GM21528 (cell line): ENCODE results near the gene LENEP.

Experiments
- ATAC-seq: cut with Tn5 transposase; IDR thresholded peaks from one replicate; pipeline ENCODE4 v1.9.1; 2021; ENCODE audit warnings: mild to moderate bottlenecking, moderate library complexity; ENCODE audit not compliant: unreplicated experiment, low FRiP score

Gene LENEP

DNA sequence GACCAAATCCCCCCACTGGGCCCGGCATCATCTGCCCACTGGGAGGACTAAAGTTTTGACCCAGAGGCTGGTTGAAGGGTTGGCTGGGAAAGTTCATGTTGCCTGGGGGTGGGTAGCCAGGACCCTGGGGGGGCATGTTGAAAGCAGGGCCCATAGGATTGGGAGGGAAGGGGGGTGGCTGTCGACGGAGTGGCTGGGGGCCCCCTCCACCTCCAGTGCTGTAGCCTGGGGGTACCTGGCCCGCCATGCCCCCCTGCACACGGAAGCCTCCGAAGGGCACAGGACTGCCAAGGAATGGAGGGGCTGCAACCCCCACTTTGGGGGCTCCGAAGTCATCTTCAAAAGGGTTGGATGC lies 34.0 kb upstream of the LENEP start:
- no peak for ATAC-seq

DNA sequence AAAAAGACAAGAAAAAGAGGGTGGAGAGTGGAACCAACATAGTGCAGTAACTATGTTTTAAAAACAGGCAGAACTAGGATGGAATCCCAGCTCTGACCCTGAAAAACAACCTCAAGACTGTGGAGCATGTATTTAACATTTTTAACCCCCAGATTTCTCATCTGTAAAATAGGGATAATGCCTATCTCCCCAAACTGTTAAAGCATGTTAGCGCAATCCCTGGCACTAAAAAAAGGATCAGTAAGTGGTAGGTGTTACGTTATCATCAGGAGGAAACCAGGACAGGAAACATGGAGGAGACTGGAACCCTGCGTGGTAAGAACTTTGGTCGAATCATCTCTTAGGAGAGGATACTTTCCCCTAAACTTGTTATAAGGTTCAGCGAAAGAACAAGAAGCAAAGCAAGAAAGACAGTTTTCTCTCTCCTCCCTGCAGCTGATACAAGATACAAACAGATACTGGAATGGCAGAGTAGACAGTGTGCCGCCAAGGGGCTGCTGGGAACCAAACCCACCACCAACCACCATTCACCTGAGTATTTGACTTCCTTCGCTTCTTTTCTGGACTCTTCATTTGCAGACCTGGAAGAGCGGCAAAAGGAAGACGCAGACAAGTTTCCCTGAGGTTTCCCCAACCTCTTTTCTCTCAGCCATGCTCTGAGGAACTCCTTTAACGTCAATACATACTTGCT lies 32.8 kb upstream of the LENEP start:
- no peak for ATAC-seq

GRCh38 chr1:154961207-154962155 lies 31.9 kb upstream of the LENEP start, which contains the start of gene PYGO2:
Gene PYGO2, minus strand, starts transcription at chr1:154961782. Its CDS starts 206 bp downstream, at chr1:154961576.
- peak; percentile 66 for ATAC-seq

DNA sequence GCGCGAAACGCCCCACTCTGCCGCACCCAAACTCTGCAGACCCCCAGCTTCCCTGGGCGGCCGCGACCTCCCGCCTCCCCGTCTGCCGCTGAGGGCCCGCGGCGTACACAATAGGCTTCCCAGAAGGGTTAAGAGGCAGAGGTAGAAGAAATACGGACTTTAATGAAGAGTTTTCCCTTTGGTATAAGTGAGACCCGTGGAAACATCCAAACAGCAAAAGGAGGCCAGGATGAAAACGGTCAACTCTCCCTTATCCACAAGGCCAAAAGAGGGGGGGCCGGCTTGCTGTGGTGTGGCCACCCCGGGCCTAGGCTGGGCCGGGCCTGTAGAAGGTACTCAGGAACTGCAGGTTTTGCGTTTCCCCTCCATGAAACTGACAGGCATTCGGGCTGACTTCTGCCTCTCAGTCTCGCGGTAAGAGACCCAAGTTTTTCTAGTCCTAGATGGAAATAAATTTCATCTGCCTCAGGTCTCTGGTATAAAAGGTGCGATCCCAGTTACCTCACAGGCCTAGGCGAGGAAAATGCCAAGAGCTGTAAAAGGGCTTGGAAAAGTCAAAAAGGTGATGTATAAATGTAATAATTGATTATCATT lies 31.1 kb upstream of the LENEP start:
- no peak for ATAC-seq

DNA sequence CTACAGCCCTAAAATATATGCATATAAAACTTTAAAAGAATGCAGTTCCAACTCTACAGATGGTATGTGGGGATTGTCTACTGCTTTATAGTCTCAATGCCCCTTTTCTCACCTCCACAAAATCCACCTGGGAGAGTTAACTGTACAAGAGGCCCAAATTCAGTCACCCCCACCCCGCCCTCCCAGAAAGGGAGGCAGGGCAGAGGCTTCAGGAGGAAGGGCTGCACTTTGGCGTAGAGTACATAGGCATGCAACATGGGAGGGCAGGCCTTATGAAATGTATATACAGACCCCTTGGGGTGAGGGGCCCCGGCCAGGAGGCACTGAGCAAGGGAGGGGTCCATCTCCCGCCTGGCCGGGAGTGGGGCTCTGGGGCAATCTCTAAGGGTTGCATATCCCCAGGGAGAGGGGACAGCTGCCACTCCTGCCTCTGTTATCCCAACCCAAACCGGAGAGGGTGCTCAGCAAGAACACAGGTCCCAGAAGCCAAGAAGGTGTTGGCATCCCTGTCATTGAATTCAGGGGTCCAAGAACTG lies 30.5 kb upstream of the LENEP start:
- ATAC-seq, result no peak

GRCh38 chr1:154963643-154964042 lies 29.7 kb upstream of the LENEP start:
- no peak for ATAC-seq

DNA sequence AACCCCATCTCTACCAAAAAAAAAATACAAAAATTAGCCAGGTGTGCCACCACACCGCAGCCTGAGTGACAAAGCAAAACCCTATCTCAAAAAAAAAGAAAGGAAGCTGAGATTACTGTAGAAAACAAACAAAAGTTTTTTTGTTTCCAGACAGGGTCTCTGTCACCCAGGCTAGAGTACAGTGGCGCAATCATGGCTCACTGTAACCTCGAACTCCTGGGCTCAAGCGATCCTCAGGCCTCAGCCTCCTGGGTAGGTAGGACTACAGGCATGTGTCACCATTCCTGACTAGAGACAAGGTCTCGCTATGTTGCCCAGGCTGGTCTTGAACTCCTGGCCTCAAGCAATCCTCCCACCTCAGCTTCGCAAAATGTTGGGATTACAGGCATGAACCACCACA lies 29.0 kb upstream of the LENEP start:
- ATAC-seq, result no peak

DNA sequence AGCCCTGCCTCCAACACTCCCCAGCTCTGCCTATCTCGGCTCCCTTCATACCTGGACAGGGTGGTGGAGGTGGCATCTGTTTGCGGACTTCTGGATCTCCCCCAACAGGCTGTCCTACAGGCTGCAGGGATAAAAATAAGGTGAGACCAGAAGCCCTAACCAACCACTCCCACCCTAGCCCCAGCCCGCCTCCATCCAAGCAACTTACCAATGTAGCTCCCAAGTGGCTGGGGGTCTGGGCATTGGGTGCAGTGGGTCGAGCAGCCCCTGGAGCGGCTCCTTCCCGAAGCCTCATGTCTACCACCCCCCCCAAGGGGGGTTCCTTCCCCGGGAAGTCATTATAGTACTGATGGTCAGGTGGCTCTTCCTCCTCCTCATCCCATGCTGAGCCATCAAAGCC lies 27.3 kb upstream of the LENEP start:
- no peak for ATAC-seq

GRCh38 chr1:154967331-154967950 lies 25.9 kb upstream of the LENEP start:
- no peak for ATAC-seq

GRCh38 chr1:154968731-154969130 lies 24.7 kb upstream of the LENEP start:
- no peak for ATAC-seq

DNA sequence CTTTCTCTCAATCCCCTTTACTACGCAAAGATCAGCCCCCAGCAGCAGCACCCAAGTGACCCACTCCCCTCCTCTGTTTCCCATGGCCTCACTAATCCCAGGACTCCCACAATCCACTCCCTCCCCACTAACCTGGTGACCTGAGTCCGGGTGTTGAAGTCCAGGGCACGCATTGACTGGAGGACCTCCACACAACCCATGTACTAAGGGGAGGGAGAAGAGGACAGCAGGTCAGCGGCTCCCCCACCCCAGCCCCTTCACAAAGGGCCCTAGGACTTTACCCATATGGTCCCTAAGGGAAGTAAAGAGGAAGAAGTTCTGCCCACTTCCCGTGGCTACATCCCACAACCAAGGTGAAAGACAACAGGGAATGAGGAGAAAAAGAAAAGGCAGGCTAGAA lies 24.1 kb upstream of the LENEP start:
- no peak for ATAC-seq

GRCh38 chr1:154969860-154970452 lies 23.4 kb upstream of the LENEP start:
- no peak for ATAC-seq

DNA sequence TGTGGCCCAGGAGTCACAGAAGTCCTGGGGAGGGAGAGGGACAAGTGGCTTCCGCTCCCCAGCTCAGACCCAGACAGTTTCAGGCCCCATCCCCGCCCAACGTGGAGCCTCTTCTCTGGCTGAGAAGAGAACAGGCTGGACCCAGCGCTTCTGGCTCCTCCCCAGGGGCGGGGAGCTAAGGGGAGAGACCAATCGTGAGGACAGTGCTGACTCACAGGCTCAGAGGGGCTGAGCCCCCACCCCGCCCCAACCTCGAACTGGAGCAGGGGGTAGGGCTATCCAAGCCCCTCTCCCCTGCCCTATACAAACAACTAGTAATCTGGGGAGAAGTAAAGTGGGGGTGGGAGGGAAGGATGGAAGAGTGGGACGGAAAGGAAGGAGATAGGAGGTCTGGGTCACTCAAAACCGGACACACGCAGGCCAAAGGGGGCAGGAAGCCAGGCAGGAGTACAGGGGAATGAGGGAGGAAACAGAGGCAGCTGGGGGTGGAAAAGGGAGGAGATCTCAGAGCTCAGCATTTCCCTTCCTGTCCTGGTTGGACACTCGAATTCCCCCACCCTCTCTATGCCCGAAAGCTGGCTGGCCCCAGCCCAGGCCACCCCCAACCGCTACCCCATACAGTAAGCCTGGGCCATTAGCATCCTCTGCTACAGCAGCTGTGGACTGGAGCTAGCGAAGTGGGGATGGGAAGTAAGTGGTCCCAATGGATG lies 22.6 kb upstream of the LENEP start, which contains the start of gene SHC1:
Gene SHC1, minus strand, starts transcription at position 117 of the 710 bp plus-strand sequence. CDS start 221 bp downstream, outside the sequence.
- ATAC-seq, result no peak

GRCh38 chr1:154971341-154971998 lies 21.9 kb upstream of the LENEP start:
- no peak for ATAC-seq

GRCh38 chr1:154972213-154972516 lies 21.2 kb upstream of the LENEP start:
- ATAC-seq, result no peak

GRCh38 chr1:154972517-154973343 lies 20.7 kb upstream of the LENEP start:
- no peak for ATAC-seq

DNA sequence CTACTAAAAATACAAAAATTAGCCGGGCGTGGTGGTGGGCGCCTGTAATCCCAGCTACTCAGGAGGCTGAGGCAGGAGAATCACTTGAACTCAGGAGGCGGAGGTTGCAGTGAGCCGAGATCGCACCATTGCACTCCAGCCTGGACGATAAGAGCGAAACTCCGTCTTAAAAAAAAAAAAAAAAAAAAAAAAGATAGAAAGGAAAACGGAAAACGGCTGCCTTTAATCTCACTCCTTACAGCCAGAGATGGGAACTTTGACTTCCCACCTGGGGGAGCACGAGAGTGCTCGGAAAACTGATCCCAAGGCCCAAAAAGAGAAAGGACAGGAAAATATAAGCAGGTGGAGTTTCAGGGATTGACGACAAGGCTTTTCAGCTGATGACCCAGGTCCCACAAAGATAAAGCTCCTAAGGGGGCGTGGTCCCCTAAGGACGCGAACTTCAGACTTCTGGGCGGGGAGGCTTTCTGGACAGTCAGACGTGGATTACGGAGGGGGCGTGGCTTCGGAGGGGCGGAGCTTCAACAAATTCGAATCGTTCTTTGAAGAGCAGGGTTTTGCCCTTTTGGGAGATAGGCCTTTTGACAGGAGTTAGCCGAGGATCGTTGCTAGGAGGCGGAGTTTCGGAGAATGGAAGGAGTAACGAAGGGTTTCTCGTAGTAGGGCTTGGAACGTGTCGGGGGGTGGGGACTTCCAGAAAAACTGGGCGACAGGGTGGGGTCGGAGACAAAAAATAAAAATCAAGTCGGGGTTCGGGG lies 19.9 kb upstream of the LENEP start:
- peak; percentile 5 for ATAC-seq
